ENCODE results near the gene MMP24.

GRCh38 chr20:35293303-35294292, 67.1 kb downstream of the MMP24 start:
- TF ChIP-seq CTCF (IDR thresholded peaks at IDR 0.05; ENCODE audit: low read length) (no peak), EZH2 (IDR thresholded peaks at IDR 0.05; ENCODE audit: borderline replicate concordance, low read length) (no peak)

Measured in OCI-LY1 (cell line).